Measurements from ENCODE around the gene FAM20B.
A peak's percentile ranks its signal among the peaks of the same experiment; 100 is the strongest.
"Not testable (repeated sequence)": the region's sequence is repeated elsewhere in the genome, so short reads cannot be mapped to it uniquely, and the experiment has no call there.

The FAM20B gene

GRCh38 chr1:179031284-179031683, 5.6 kb downstream of the FAM20B start:
- DNase-seq (ENCODE audit: low read depth) = no peak
- TF ChIP-seq, protein P1, sequence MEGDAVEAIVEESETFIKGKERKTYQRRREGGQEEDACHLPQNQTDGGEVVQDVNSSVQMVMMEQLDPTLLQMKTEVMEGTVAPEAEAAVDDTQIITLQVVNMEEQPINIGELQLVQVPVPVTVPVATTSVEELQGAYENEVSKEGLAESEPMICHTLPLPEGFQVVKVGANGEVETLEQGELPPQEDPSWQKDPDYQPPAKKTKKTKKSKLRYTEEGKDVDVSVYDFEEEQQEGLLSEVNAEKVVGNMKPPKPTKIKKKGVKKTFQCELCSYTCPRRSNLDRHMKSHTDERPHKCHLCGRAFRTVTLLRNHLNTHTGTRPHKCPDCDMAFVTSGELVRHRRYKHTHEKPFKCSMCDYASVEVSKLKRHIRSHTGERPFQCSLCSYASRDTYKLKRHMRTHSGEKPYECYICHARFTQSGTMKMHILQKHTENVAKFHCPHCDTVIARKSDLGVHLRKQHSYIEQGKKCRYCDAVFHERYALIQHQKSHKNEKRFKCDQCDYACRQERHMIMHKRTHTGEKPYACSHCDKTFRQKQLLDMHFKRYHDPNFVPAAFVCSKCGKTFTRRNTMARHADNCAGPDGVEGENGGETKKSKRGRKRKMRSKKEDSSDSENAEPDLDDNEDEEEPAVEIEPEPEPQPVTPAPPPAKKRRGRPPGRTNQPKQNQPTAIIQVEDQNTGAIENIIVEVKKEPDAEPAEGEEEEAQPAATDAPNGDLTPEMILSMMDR (conservative IDR thresholded peaks at IDR 0.05; ENCODE audit: low read depth, low read length) = no peak
- H3K4me3 ChIP-seq (ENCODE audit: low read depth, low read length) = no peak overlapping the region

DNA sequence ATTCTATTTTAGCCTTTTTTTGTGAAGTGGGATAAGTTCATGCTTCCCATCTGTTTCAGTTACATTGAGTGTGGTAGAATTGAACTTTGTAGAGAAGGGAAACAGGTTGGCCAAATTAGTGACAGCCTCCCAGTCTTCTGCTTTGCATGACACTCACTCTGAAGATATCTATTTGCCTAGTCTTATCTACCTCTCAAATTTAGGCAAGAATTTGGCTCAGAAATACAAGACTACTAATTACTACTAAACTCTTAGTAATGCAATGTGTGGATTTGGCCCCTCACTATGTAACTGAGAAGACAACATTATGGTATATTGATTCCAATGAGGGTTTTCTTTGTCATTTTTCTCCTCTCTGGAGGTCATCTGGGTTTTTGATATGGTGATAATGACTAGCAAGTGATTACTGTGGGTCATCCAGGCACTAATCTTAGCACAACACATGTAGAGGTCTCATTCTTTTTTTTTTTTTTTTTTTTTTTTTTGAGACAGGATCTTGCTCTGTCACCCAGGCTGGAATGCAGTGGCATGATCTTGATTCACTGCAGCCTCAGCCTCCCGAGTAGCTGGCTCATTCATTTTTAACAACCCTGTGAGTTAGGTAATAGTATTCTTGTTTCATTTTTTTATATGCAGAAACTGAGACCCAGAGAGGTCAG, 6.3 kb downstream of the FAM20B start:
- H3K4me3 ChIP-seq (ENCODE audit: low read depth, low read length) = no peak overlapping the region
- DNase-seq (ENCODE audit: low read depth) = peak; percentile 49
- TF ChIP-seq, protein P1 (conservative IDR thresholded peaks at IDR 0.05; ENCODE audit: low read depth, low read length) = no peak

DNA sequence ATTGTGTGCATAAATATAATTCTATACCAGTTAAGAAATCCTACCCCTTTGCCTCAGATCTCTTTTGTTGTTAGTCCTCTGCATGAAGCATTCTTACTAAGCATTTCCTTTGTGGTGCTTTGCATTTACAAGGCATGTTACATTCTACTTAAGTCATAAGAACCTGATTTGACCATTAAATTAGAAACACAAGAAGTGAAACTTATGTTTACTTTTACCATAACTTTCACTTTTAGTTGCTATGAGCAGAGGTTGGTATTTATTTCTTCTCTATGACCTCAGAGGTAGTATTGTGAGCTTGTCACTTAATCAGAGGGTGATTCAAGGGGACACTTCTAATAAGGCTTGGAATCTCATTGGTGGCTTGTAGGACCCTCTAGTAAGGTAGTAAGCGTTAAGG, 9.0 kb downstream of the FAM20B start:
- peak; percentile 82 for DNase-seq (ENCODE audit: low read depth)
- TF ChIP-seq, protein P1 (conservative IDR thresholded peaks at IDR 0.05; ENCODE audit: low read depth, low read length) = no peak
- H3K4me3 ChIP-seq (ENCODE audit: low read depth, low read length) = no peak overlapping the region

GRCh38 chr1:179036844-179037465, 11.3 kb downstream of the FAM20B start:
- H3K4me3 ChIP-seq (ENCODE audit: low read depth, low read length) = no peak overlapping the region
- TF ChIP-seq, protein P1 (conservative IDR thresholded peaks at IDR 0.05; ENCODE audit: low read depth, low read length) = no peak
- DNase-seq (ENCODE audit: low read depth) = no peak

DNA sequence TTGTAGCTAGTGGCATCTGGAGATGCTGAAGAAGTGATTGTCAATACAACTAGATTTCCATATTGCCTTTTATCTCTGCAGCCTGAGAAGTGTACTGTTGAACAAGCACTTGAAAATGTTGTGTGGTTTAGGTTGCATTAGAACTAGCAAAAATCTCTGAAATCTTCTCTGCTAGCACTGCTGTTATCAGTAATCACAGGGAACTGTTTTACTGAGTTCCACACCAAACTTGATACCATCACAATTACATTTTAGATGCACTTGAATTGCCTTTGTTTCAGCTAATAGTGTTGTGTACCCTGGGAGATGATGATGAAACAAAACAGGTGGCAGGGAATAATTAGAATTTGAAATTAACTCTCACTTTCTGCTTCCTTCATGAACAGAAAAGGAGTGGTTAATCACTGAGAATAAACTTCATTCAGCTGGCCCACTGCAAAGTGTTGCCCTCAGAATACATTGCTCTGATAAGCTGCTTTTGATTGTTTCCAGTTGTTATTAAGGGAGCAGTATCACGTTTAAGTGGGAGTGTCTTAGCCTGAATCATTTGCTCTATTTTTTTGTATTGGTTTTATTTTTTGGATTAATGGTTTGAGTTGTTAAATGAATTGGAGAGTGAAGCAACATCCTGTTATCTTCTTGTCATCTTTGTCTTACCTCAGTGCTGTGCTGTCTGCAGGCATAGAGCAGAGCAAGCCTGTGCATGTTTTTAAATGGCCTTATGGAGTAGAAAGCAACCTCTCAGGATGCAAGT, 13.0 kb downstream of the FAM20B start:
- TF ChIP-seq, protein P1 (conservative IDR thresholded peaks at IDR 0.05; ENCODE audit: low read depth, low read length) = no peak

DNA sequence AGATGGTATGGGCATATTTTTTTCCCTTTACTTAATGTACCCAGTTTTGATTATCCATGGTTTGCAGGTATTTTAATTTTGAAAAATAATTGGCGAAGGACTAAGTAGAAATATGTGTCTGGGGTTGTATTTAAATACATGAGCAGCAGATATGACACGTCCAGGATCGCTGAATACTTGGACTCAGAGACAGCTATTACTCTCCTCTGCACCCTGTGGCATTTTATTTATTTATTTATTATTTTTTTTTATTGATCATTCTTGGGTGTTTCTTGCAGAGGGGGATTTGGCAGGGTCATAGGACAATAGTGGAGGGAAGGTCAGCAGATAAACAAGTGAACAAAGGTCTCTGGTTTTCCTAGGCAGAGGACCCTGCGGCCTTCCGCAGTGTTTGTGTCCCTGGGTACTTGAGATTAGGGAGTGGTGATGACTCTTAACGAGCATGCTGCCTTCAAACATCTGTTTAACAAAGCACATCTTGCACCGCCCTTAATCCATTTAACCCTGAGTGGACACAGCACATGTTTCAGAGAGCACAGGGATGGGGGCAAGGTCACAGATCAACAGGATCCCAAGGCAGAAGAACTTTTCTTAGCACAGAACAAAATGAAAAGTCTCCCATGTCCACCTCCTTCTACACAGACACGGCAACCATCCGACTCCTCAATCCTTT, 13.9 kb downstream of the FAM20B start:
- H3K4me3 ChIP-seq (ENCODE audit: low read depth, low read length); DNase-seq (ENCODE audit: low read depth): not testable (repeated sequence)

More for the DNA sequence above, 13.0 kb downstream of the FAM20B start:
- no peak overlapping the region for H3K4me3 ChIP-seq (ENCODE audit: low read depth, low read length)
- no peak for DNase-seq (ENCODE audit: low read depth)

GRCh38 chr1:179040175-179040551, 14.5 kb downstream of the FAM20B start:
- H3K4me3 ChIP-seq (ENCODE audit: low read depth, low read length); DNase-seq (ENCODE audit: low read depth): not testable (repeated sequence)

Data from choroid plexus epithelial cell (primary cell).